Activated T-cell treated with anti-CD3 and anti-CD28 coated beads, Interleukin-2, amount 50 U/mL, for 72 hours (primary cell): Measurements from ENCODE around the gene AP3B1. TPM values are rescaled to one million over a fixed set of nuclear protein-coding genes. Genes with fewer than 3 reads are reported as not detected.
"Not testable (repeated sequence)": the region's sequence is repeated elsewhere in the genome, so short reads cannot be mapped to it uniquely, and the experiment has no call there.

Source experiments
- ATAC-seq, 2 donors: fragments of 150-1000 bp; cut with Tn5 transposase; replicated peaks in 1 of 2; 2 replicates each; pipeline ENCODE4 v1.10.0; 2021; ENCODE audit warnings: moderate library complexity in 2 of 2, mild to moderate bottlenecking in 1 of 2
- DNase-seq, 2 donors: peaks; one replicate each; pipeline ENCODE4 v3.0.0; 2021 to 2022; ENCODE audit warnings: mixed read lengths in 1 of 2
- H3K27ac Mint-ChIP-seq: one replicate; pipeline ENCODE4 v1.8.0; 2022; ENCODE audit warnings: mild to moderate bottlenecking, moderate library complexity, mixed read lengths
- H3K27me3 Mint-ChIP-seq: one replicate; pipeline ENCODE4 v1.8.0; 2022; ENCODE audit warnings: low read depth, mixed read lengths
- H3K36me3 Mint-ChIP-seq, 2 donors: one replicate each; pipeline ENCODE4 v1.8.0; 2022; ENCODE audit warnings: mixed read lengths in 2 of 2, mild to moderate bottlenecking in 1 of 2; ENCODE audit not compliant: insufficient read depth in 2 of 2
- H3K4me1 Mint-ChIP-seq: one replicate; pipeline ENCODE4 v1.8.0; 2022; ENCODE audit warnings: low read depth, mixed read lengths
- H3K4me3 Mint-ChIP-seq, 2 donors: one replicate each; pipeline ENCODE4 v1.8.0; 2022; ENCODE audit warnings: mild to moderate bottlenecking in 2 of 2, mixed read lengths in 2 of 2, moderate library complexity in 2 of 2
- H3K9me3 Mint-ChIP-seq, 2 donors: one replicate each; pipeline ENCODE4 v1.8.0; 2022; ENCODE audit warnings: mixed read lengths in 2 of 2
- total RNA-seq, 2 donors: library from RNA; stranded (reverse); gene quantifications; one replicate each; pipeline ENCODE4 v1.2.3, GENCODE V29; 2022

Gene AP3B1
- total RNA-seq, 2 donors from 2014 or later, result 43.6 to 45.1 TPM

- Mint-ChIP-seq H3K27me3 (no peaks in the 10 kb centered on the region), H3K36me3 (peaks cover 16 to 20% of the 10 kb centered on the region in 2 donors), H3K4me3 (no peak overlapping the region), H3K27ac (no peak overlapping the region), H3K4me1 (no peaks in the 10 kb centered on the region), H3K9me3 (peaks cover 14 to 16% of the 10 kb centered on the region in 2 donors)
- DNase-seq (no peak), ATAC-seq (no peak)
Measured at GRCh38 chr5:78063495-78063894, 231.0 kb downstream of the AP3B1 start.

GRCh38 chr5:78062645-78063044 is 231.9 kb downstream of the AP3B1 start:
- ATAC-seq (no peak), DNase-seq (no peak)
- H3K4me3 Mint-ChIP-seq, result no peak overlapping the region
- no peaks in the 10 kb centered on the region for H3K4me1 Mint-ChIP-seq
- no peak overlapping the region for H3K27ac Mint-ChIP-seq
- H3K27me3 Mint-ChIP-seq, result no peaks in the 10 kb centered on the region
- peaks cover 10 to 12% of the 10 kb centered on the region in 2 donors for H3K9me3 Mint-ChIP-seq
- peaks cover 12 to 14% of the 10 kb centered on the region in 2 donors for H3K36me3 Mint-ChIP-seq

GRCh38 chr5:78060421-78060820 is 234.1 kb downstream of the AP3B1 start:
- no peaks in the 10 kb centered on the region for H3K4me1 Mint-ChIP-seq
- H3K36me3 Mint-ChIP-seq, result no peaks in the 10 kb centered on the region
- no peaks in the 10 kb centered on the region for H3K9me3 Mint-ChIP-seq
- H3K27ac Mint-ChIP-seq, result no peak overlapping the region
- no peak overlapping the region for H3K4me3 Mint-ChIP-seq
- no peaks in the 10 kb centered on the region for H3K27me3 Mint-ChIP-seq
- DNase-seq (no peak), ATAC-seq (no peak)

GRCh38 chr5:78058625-78059024 is 235.9 kb downstream of the AP3B1 start:
- Mint-ChIP-seq H3K36me3 (no peaks in the 10 kb centered on the region), H3K4me3 (no peak overlapping the region), H3K4me1 (no peaks in the 10 kb centered on the region), H3K27me3 (no peaks in the 10 kb centered on the region), H3K27ac (no peak overlapping the region), H3K9me3 (no peaks in the 10 kb centered on the region)
- no peak for DNase-seq
- no peak for ATAC-seq

- ATAC-seq (no peak), DNase-seq (no peak)
- H3K27ac Mint-ChIP-seq, result no peak overlapping the region
- no peaks in the 10 kb centered on the region for H3K27me3 Mint-ChIP-seq
- H3K36me3 Mint-ChIP-seq, result no peaks in the 10 kb centered on the region
- no peaks in the 10 kb centered on the region for H3K4me1 Mint-ChIP-seq
- H3K9me3 Mint-ChIP-seq, result no peaks in the 10 kb centered on the region
- no peak overlapping the region for H3K4me3 Mint-ChIP-seq
Measured at GRCh38 chr5:78056901-78057514, 237.5 kb downstream of the AP3B1 start.

GRCh38 chr5:78056053-78056452 is 238.4 kb downstream of the AP3B1 start:
- Mint-ChIP-seq H3K27ac (no peak overlapping the region), H3K4me1 (no peaks in the 10 kb centered on the region), H3K27me3 (no peaks in the 10 kb centered on the region), H3K4me3 (no peak overlapping the region), H3K36me3 (no peaks in the 10 kb centered on the region), H3K9me3 (no peaks in the 10 kb centered on the region)
- no peak for ATAC-seq
- DNase-seq, result no peak

- no peaks in the 10 kb centered on the region for H3K27me3 Mint-ChIP-seq
- no peak overlapping the region for H3K27ac Mint-ChIP-seq
- peaks cover 5 to 10% of the 10 kb centered on the region in 2 donors for H3K36me3 Mint-ChIP-seq
- no peak for DNase-seq
- no peak overlapping the region for H3K4me3 Mint-ChIP-seq
- H3K9me3 Mint-ChIP-seq, result peaks cover 0 to 7% of the 10 kb centered on the region in 2 donors
- no peak for ATAC-seq
- H3K4me1 Mint-ChIP-seq, result no peaks in the 10 kb centered on the region
Measured at GRCh38 chr5:78050888-78051287, 243.6 kb downstream of the AP3B1 start.

- not testable (repeated sequence) for ATAC-seq, H3K27ac Mint-ChIP-seq, H3K4me3 Mint-ChIP-seq, H3K9me3 Mint-ChIP-seq, H3K27me3 Mint-ChIP-seq, H3K4me1 Mint-ChIP-seq, DNase-seq
- H3K36me3 Mint-ChIP-seq, result peaks cover 5 to 12% of the 10 kb centered on the region in 2 donors
Measured at GRCh38 chr5:78046823-78047222, 247.7 kb downstream of the AP3B1 start.

GRCh38 chr5:78046006-78046405 is 248.5 kb downstream of the AP3B1 start:
- Mint-ChIP-seq H3K9me3 (peaks cover 3 to 7% of the 10 kb centered on the region in 2 donors), H3K36me3 (peaks cover 5 to 12% of the 10 kb centered on the region in 2 donors), H3K4me3 (no peak overlapping the region), H3K4me1 (no peaks in the 10 kb centered on the region), H3K27ac (no peak overlapping the region), H3K27me3 (no peaks in the 10 kb centered on the region)
- DNase-seq (no peak), ATAC-seq (no peak)

- DNase-seq (no peak), ATAC-seq (no peak)
- Mint-ChIP-seq H3K4me1 (no peaks in the 10 kb centered on the region), H3K27me3 (no peaks in the 10 kb centered on the region), H3K9me3 (peaks cover 0 to 3% of the 10 kb centered on the region in 2 donors), H3K27ac (no peak overlapping the region), H3K4me3 (no peak overlapping the region), H3K36me3 (peaks cover 0 to 7% of the 10 kb centered on the region in 2 donors)
Measured at GRCh38 chr5:78041805-78042204, 252.7 kb downstream of the AP3B1 start.

GRCh38 chr5:78025540-78025939 is 269.0 kb downstream of the AP3B1 start:
- no peaks in the 10 kb centered on the region for H3K4me1 Mint-ChIP-seq
- ATAC-seq (no peak), DNase-seq (no peak)
- H3K36me3 Mint-ChIP-seq, result peaks cover 0 to 2% of the 10 kb centered on the region in 2 donors
- no peak overlapping the region for H3K27ac Mint-ChIP-seq
- H3K4me3 Mint-ChIP-seq, result no peak overlapping the region
- no peaks in the 10 kb centered on the region for H3K27me3 Mint-ChIP-seq
- no peaks in the 10 kb centered on the region for H3K9me3 Mint-ChIP-seq

- Mint-ChIP-seq H3K4me3 (no peak overlapping the region), H3K9me3 (no peaks in the 10 kb centered on the region), H3K4me1 (no peaks in the 10 kb centered on the region), H3K27ac (no peak overlapping the region), H3K36me3 (no peaks in the 10 kb centered on the region), H3K27me3 (no peaks in the 10 kb centered on the region)
- no peak for DNase-seq
- ATAC-seq, result no peak
Measured at GRCh38 chr5:78019744-78020143, 274.8 kb downstream of the AP3B1 start.

- Mint-ChIP-seq H3K27ac (no peak overlapping the region), H3K4me3 (no peak overlapping the region), H3K27me3 (no peaks in the 10 kb centered on the region), H3K4me1 (no peaks in the 10 kb centered on the region), H3K9me3 (no peaks in the 10 kb centered on the region), H3K36me3 (peaks cover 0 to 1% of the 10 kb centered on the region in 2 donors)
- ATAC-seq (no peak), DNase-seq (no peak)
Measured at GRCh38 chr5:78016863-78017529, 277.5 kb downstream of the AP3B1 start.
